H1 (cell line): ENCODE data around the gene NAA16. TPM values are rescaled to one million over a fixed set of nuclear protein-coding genes. Genes with fewer than 3 reads are reported as not detected.

Experiments used
- BACH1 ChIP-seq: IDR thresholded peaks from 2 replicates; pipeline ENCODE4 v1.6.1; 2012; ENCODE audit warnings: low read length, improper control_type of control experiment
- BCL11A ChIP-seq, 2 experiments: IDR thresholded peaks; one replicate each; pipeline ENCODE4 v1.6.1; 2011; ENCODE audit warnings: low read depth in 2 of 2, low read length in 2 of 2, mild to moderate bottlenecking in 2 of 2
- CHD1 ChIP-seq: IDR thresholded peaks from 2 replicates; pipeline ENCODE4 v1.6.1; 2012; ENCODE audit warnings: low read depth, low read length, improper control_type of control experiment
- EGR1 ChIP-seq: IDR thresholded peaks from 2 replicates; pipeline ENCODE4 v1.6.1; 2011; ENCODE audit warnings: low read depth, low read length, borderline replicate concordance
- EZH2 ChIP-seq: fragments of 200-600 bp; sonication (generic); IDR thresholded peaks from 2 replicates; pipeline ENCODE4 v1.7.1; 2012; ENCODE audit warnings: low read depth, mild to moderate bottlenecking, moderate library complexity, low read length, inconsistent platforms; ENCODE audit not compliant: severe bottlenecking
- GABPA ChIP-seq: IDR thresholded peaks from 2 replicates; pipeline ENCODE4 v1.6.1; 2011; ENCODE audit warnings: mild to moderate bottlenecking, low read length, moderate library complexity, borderline replicate concordance; ENCODE audit not compliant: insufficient read depth
- KDM5A ChIP-seq: fragments of 200-600 bp; IDR thresholded peaks from 2 replicates; pipeline ENCODE4 v1.7.1; 2012; ENCODE audit warnings: mild to moderate bottlenecking, low read length, inconsistent platforms, mixed read lengths
- MAFK ChIP-seq: IDR thresholded peaks from 2 replicates; pipeline ENCODE4 v1.6.1; 2012; ENCODE audit warnings: low read depth, mild to moderate bottlenecking, improper control_type of control experiment, low read length
- POU5F1 ChIP-seq: IDR thresholded peaks from 2 replicates; pipeline ENCODE4 v1.6.1; 2011; ENCODE audit warnings: low read depth, mild to moderate bottlenecking, low read length, moderate library complexity
- RAD21 ChIP-seq, 2 experiments: IDR thresholded peaks in 1 of 2; conservative IDR thresholded peaks in 1 of 2; 2 replicates each; pipeline ENCODE4 v1.6.1; 2011; ENCODE audit warnings: low read depth in 2 of 2, low read length in 2 of 2, improper control_type of control experiment in 1 of 2, inconsistent platforms in 1 of 2, mild to moderate bottlenecking in 1 of 2, moderate library complexity in 1 of 2
- RFX5 ChIP-seq: IDR thresholded peaks from 2 replicates; pipeline ENCODE4 v1.6.1; 2011; ENCODE audit warnings: low read depth, low read length, improper control_type of control experiment, borderline replicate concordance
- RXRA ChIP-seq: IDR thresholded peaks from 2 replicates; pipeline ENCODE4 v1.6.1; 2011; ENCODE audit warnings: low read depth, mild to moderate bottlenecking, low read length, moderate library complexity; ENCODE audit not compliant: insufficient read depth
- SIN3A ChIP-seq, 2 experiments: IDR thresholded peaks in 1 of 2; conservative IDR thresholded peaks in 1 of 2; 2 replicates each; pipeline ENCODE4 v1.6.1; 2011 to 2012; ENCODE audit warnings: low read length in 2 of 2, improper control_type of control experiment in 1 of 2, low read depth in 1 of 2, mild to moderate bottlenecking in 1 of 2
- SIX5 ChIP-seq: IDR thresholded peaks from 2 replicates; pipeline ENCODE4 v1.6.1; 2011; ENCODE audit warnings: mild to moderate bottlenecking, low read depth, low read length
- SRF ChIP-seq: IDR thresholded peaks from 2 replicates; pipeline ENCODE4 v1.6.1; 2011; ENCODE audit warnings: mild to moderate bottlenecking, low read depth, low read length, moderate library complexity
- polyA plus RNA-seq, 7 experiments: library from polyadenylated mRNA; depleted of rRNA in 3 of 7; stranded (reverse) in 5 of 7; unstranded in 2 of 7; fragments of >200 nt in 5 of 7; fragments of 200-250 nt in 2 of 7; gene quantifications; 1 replicate in 5 of 7; 2 replicates in 1 of 7; 4 replicates in 1 of 7; pipeline versions ENCODE4 v1.2.1 to v1.2.3, GENCODE V29; 2011 to 2013; ENCODE audit warnings: missing spikeins in 2 of 7, mixed read lengths in 2 of 7
- total RNA-seq: library from RNA; stranded (reverse); fragmentation: NEBNext Ultra II Directional; extraction: Animal tissue kit (Norgen Biotek cat#: 25700); gene quantifications from 2 replicates; pipeline ENCODE4 v1.2.1, GENCODE V29; 2021
- TF ChIP-seq, protein P1 (sequence below): IDR thresholded peaks from 2 replicates; pipeline ENCODE4 v1.6.1; 2011; ENCODE audit warnings: low read length, improper control_type of control experiment
- TF ChIP-seq, protein P2 (sequence below): IDR thresholded peaks from 2 replicates; pipeline ENCODE4 v1.6.1; 2011; ENCODE audit warnings: low read depth, mild to moderate bottlenecking, low read length; ENCODE audit not compliant: insufficient read depth

Gene NAA16
- total and polyA plus RNA-seq, 2 of the 8 experiments (the other 6 are each of a cell fraction or from before 2014, with no cell fraction given), result 11.4 to 40.0 TPM

DNA sequence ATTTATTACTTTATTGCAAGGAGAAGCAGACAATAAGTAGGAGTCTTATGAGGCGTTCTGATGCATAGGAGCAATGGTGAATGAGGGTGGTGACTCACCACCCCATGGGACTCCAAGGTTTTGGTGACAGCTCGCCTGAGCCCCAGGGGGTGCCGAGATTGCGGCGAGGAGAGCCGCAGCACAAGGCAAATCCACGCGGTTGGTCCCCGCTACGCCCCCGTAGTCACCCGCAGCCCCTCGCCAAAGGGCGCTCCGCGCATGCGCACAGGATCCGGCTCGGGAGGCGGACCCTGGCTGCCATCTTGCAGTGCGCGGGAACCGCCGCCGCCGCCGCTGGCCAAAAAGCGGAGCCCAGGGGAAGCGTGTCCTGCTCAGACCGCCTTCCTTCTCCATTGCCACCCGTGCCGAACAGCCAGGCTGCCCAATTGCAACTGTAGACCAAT is at the start of gene NAA16 (continued):
- TF ChIP-seq EZH2 (no peak), POU5F1 (no peak), CHD1 (no peak), RFX5 (no peak), MAFK (no peak), RAD21 (IDR thresholded peaks at IDR 0.05 in 1 of 2, conservative IDR thresholded peaks at IDR 0.05 in 1 of 2; ENCODE audit: low read depth in 2 of 2, low read length in 2 of 2) (no peak), BACH1 (no peak), SRF (no peak), SIX5 (no peak), SIN3A (conservative IDR thresholded peaks at IDR 0.05 in 1 of 2, IDR thresholded peaks at IDR 0.05 in 1 of 2; ENCODE audit: low read depth in 1 of 2, low read length in 2 of 2) (peak; percentile 13 to 43; a peak in 1 of 4 replicates), KDM5A (no peak), GABPA (no peak), BCL11A (IDR thresholded peaks at IDR 0.05; ENCODE audit: low read depth in 2 of 2, low read length in 2 of 2) (no peak), RXRA (no peak), EGR1 (peak; percentile 93)
- TF ChIP-seq, protein P1, sequence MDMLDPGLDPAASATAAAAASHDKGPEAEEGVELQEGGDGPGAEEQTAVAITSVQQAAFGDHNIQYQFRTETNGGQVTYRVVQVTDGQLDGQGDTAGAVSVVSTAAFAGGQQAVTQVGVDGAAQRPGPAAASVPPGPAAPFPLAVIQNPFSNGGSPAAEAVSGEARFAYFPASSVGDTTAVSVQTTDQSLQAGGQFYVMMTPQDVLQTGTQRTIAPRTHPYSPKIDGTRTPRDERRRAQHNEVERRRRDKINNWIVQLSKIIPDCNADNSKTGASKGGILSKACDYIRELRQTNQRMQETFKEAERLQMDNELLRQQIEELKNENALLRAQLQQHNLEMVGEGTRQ, result no peak
- TF ChIP-seq, protein P2, sequence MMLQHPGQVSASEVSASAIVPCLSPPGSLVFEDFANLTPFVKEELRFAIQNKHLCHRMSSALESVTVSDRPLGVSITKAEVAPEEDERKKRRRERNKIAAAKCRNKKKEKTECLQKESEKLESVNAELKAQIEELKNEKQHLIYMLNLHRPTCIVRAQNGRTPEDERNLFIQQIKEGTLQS, result no peak
